ENCODE data around the gene BTBD17.

The BTBD17 gene

DNA sequence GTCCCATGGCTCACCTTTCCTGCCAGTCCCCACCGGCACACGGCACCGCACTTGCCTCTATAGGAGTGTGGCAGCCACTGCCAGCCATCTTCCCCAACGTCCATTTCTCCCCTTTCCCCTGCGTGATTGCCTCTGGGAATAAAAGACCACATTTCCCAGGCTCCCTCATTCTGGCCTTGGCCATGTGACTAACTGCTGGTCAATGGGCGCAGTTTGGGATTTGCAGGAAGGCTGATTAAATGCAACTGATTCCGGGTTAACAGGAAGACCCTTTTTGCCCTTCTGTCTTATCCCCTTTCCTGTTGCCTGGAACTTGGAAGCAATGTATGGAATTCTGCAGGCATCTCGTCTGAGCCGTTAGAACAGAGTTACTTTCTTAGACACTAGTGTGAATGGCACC is 3.0 kb downstream of the BTBD17 start:
- DNase-seq (ENCODE audit: low read depth, low spot score), result no peak

DNA sequence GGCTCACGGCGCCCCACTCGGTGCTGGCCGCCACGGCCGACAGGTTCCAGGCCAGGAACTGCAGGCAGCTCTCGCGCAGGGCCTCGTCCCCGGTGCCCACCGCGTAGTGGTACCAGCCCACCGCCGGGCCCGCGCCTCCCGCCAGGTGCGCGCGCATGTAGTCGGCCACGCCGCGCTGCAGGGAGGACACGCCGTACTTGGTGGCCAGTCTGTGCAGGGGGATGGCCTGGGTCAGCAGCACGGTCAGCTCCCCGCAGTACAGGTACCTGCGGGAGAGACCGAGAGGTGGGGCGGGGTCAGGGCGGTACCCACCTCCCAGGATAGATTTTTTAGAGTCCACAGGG is 4.2 kb downstream of the BTBD17 start:
- DNase-seq (ENCODE audit: low read depth, low spot score), result no peak

DNA sequence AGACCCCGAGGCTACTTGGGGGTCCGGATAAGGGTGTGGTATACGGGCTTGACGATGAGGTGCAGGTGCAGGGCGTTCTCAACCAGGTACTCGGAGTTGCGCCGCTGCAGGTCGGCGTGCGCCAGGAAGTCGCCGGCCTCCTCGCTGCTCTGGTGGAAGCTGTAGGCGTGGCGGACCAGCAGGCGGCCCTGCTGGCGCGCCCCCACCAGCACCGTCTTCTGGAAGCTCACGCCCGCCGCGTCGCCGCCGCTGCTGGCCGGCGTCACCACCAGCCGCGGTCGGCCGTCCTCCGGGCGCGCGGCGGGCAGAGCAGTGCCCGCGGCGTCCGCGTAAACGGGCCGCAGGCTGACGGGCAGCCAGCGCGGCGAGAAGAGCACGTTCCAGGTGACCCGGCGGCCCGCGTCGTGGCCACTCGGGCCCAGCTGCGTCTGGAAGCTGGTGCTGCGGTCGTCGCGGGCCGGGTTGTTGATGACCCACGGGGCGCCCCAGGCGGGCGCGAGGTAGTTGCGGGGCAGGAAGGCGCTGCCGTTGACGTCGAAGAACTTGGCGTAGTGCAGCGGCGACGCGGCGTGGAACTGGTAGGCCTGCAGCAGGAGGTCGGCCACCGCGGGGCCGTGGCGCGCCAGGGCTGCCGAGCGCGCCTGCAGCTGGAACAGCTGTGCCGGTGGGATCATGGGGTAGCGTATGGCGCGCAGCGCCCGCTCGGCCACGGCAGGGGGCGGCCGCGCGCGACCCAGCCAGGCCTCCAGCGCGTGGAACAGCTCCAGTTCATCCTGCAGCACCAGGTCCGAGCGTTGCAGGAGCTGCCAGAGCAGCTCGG is 4.8 kb downstream of the BTBD17 start:
- DNase-seq (ENCODE audit: low read depth, low spot score), result peak; percentile 76

GRCh38 chr17:74355065-74355464 is 6.6 kb downstream of the BTBD17 start:
- no peak for DNase-seq (ENCODE audit: low read depth, low spot score)

- DNase-seq (ENCODE audit: low read depth, low spot score), result no peak
Observed at GRCh38 chr17:74354561-74354960, 7.1 kb downstream of the BTBD17 start.

GRCh38 chr17:74354123-74354522 is 7.5 kb downstream of the BTBD17 start:
- peak; percentile 86 for DNase-seq (ENCODE audit: low read depth, low spot score)

- DNase-seq (ENCODE audit: low read depth, low spot score), result no peak
Observed at GRCh38 chr17:74353446-74354060, 8.1 kb downstream of the BTBD17 start.

DNA sequence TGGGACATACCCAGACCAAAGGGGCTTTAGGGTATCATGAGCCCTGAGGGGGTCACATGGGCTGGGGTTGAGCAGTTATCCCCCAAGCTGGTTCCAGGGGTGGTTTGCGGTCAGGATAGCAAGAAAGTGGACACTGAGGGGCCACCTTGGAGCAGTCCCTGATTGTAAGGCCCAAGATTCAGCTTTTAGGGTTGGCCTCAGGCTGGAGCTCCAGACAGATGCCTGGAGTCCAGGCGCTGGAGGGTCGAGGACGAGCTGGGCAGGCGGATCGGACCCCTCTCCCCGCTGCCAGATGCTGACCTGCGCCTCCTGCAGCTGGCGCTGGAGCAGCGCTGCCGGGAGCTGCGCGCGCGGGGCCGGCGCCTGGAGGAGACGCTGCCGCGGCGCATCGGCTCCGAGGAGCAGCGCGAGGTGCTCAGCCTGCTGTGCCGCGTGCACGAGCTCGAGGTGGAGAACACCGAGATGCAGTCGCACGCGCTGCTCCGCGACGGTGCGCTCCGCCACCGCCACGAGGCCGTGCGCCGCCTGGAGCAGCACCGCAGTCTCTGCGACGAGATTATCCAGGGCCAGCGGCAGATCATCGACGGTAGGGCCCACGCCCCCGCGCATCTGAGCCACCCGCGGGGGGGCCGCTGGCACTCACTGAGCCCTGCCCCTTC is 10.0 kb downstream of the BTBD17 start:
- peak; percentile 66 for DNase-seq (ENCODE audit: low read depth, low spot score)

GRCh38 chr17:74350486-74350885 is 11.2 kb downstream of the BTBD17 start:
- DNase-seq (ENCODE audit: low read depth, low spot score), result no peak

- DNase-seq (ENCODE audit: low read depth, low spot score), result no peak
Observed at GRCh38 chr17:74349120-74349519, 12.5 kb downstream of the BTBD17 start.

DNA sequence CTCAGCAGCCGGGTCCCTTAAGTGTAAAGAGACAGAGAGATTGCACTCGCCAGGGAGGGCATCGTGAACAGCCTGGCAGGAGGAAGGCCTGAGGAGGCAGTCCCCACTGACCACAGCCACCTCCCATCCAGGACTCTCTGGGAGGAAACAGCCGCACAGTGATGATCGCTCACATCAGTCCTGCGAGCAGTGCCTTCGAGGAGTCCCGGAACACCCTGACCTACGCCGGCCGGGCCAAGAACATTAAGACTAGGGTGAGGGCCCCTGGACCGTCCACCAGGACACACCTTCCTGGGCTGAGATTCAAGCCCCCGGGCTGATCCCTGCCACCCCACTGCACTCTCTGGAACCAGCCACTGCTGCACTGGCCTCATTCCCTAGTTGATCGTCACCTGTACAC is 14.0 kb downstream of the BTBD17 start:
- DNase-seq (ENCODE audit: low read depth, low spot score), result no peak

DNA sequence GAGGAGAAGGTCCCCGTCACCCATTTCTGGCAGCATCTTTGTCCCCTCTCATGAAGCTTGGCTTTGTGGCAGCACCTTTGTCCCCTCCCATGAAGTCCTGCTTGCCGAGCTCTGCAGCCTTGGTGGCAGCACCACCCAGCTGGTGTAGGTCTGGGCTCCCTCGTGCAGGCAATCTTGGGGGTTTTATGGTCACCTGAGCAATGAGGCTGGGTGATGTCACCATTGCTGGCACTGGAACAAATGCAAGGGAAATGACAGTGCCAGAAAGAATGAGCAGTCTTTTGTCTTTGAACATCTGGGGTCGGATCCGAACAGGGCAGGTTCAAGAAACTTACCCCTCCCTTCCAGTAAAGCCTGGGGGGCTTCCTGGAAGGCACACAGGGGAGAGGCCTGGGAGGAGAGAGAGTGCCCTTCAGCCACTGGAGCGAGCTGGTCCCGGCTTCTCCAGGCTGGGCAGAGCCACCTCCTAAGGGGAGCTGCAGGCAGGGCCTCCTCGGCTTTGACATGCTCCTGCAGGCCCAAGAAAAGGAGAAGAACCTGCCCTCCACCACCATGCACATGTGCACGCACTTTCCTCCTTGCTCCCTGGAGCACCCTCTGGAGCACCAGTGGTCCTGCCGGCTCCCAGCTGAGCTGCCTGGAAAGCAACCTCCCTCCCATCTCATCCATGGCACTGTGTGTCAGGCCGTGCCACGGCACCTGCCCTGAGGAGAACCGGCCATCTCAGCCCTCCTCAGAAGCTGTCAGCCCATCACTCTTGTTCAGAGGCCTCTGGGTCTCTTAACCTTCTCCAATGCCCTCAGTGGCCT is 16.0 kb downstream of the BTBD17 start:
- no peak for DNase-seq (ENCODE audit: low read depth, low spot score)

GRCh38 chr17:74344658-74345057 is 17.0 kb downstream of the BTBD17 start:
- DNase-seq (ENCODE audit: low read depth, low spot score), result no peak

DNA sequence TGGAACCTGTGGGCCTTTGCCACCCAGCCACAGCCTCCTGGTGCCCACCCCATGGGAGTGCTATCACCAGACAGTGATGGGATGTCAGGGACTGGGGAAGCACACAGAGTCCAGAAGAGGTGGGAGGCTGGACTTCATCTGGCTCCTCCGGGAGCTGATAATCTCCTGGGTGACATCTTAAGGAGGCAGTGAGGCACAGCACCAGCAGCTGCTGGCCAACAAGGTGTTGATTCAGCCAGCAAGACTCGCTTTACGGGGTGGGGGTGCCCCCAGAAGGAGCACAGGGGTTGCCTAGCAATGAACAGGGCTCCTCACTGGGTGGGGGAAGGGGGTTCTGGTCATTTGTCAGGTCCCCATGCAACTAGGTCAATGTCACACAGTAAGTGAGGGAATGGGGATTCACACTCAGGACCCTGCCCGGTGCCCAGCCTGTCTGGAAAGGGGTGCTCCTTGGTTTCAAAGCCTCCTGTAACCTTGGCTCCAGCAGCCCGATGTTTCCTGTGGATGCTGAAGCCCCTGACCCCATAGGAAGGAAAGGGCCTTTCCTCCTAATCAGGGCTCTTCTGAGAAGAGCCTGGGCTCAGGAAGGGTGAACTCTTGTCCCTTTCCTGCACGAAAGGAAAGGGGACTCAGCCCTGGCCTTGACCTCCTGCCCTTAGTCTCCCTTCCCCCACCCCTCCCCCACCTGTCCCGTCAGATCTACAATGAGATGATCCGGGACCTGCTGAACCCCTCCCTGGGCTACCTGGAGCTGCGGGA is 18.0 kb downstream of the BTBD17 start:
- DNase-seq (ENCODE audit: low read depth, low spot score), result no peak

DNA sequence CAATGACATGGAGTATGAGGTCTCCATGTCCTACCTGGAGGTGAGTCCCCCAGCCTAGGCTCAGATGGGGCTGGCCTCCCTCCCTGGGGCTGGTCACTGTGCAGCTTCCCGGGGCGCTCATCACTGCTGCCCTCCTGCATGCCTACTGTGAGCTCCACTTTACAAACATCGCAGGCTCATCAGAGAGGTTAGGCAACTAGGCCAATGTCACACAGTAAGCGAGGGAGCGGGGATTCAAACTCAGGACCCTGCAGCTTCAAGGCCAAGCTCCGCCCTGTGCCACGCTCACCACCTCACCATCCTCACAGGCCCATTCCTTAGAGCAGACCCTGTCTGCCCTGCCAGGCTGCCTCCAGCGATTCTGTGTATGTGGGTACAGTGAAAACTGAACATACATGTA is 18.5 kb downstream of the BTBD17 start:
- no peak for DNase-seq (ENCODE audit: low read depth, low spot score)

GRCh38 chr17:74342224-74342623 is 19.4 kb downstream of the BTBD17 start:
- DNase-seq (ENCODE audit: low read depth, low spot score), result no peak

DNA sequence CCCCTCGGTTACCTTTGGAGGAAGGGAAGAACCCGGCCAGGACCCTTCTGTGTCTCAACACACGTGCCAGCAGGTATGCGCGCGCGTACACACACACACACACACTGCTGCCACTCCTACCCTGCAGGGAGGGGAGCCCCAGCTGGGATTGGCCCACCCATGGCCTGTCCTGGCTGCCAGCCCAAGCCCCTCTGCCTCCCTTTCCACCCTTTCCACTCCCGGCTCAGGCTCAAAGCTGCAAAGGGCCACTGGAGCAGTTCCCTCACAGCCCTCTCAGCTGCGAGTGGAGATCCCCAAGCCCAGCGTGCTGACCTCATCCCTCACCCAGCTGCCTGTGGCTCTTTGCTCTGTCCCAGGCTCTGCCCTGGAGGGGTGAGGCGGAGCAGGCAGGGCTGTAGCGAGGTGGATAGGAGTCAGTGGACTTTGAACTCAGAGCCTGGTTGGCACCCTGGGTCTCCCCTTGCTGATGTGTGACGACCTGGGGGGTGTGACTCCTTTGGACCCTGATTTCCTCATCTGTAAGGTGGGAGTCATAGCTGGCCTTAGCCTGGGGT is 21.1 kb downstream of the BTBD17 start:
- DNase-seq (ENCODE audit: low read depth, low spot score), result peak; percentile 52

GRCh38 chr17:74339537-74340195 is 22.0 kb downstream of the BTBD17 start:
- DNase-seq (ENCODE audit: low read depth, low spot score), result no peak

- DNase-seq (ENCODE audit: low read depth, low spot score), result no peak
Observed at GRCh38 chr17:74337834-74338500, 23.7 kb downstream of the BTBD17 start.

GRCh38 chr17:74336307-74336706 is 25.4 kb downstream of the BTBD17 start:
- no peak for DNase-seq (ENCODE audit: low read depth, low spot score)

Measured in ELF-1 (cell line).